OCI-LY1 (cell line): Measurements from ENCODE around the gene LOC128125822.

Source experiments
- EZH2 ChIP-seq: fragments of 200-600 bp; sonication (generic), shearing (Covaris generic); IDR thresholded peaks from 2 replicates; pipeline ENCODE4 v1.8.0; 2017; ENCODE audit warnings: borderline replicate concordance, mixed run types, mild to moderate bottlenecking, antibody characterized with exemption, low read length, moderate library complexity, mixed read lengths
- TF ChIP-seq, protein P1 (sequence below): fragments of 200-600 bp; sonication (generic), shearing (Covaris generic); IDR thresholded peaks from 2 replicates; pipeline ENCODE4 v1.5.1; 2017; ENCODE audit warnings: mild to moderate bottlenecking, antibody characterized with exemption, low read length, moderate library complexity, mixed read lengths

DNA sequence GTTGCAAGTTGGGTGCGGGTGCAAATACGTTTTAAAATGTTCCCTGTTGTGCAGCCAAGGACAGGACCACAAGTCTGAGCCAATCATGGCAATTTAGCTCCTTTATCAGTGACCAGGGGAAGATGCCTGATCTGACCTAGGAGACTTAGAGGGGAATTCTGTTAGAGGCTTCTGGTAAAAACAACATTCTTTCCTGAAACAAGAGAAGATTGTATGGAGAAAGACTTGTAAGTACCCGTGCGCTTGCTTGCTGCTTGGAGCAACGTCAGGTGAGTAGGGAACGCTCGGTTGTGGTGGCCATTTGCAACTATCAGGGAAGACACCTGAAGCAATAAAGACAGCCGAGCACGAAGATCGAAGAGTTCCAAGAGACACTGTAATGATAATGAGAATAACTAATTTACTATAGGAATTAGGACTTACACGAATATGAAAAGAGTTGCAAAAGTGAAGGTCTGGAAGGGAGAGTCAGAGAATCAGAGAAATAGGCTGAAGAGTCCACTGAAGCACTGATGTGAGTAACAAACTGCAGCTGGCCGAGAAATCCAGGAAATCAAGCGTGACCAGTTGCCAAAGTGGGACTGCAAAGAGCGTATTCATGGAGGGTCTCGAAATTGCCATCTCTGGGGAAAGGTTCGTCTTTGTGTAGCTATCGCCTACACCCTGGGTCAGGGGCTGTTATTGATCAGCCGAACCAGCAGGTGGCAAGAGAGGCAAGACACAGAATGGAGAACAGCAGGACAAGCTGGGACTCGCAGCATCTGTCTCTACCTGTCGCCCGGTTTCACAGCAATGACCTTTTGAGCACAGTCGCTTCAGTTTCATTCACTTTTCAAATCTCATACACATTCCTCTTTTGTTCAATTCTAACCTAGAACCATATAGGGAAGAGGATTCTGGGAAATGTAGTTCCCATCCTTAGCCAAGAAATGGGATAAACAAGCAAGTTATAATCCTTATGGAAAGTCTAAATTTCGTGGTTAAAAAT lies 26.1 kb downstream of the LOC128125822 start:
- TF ChIP-seq, protein P1, sequence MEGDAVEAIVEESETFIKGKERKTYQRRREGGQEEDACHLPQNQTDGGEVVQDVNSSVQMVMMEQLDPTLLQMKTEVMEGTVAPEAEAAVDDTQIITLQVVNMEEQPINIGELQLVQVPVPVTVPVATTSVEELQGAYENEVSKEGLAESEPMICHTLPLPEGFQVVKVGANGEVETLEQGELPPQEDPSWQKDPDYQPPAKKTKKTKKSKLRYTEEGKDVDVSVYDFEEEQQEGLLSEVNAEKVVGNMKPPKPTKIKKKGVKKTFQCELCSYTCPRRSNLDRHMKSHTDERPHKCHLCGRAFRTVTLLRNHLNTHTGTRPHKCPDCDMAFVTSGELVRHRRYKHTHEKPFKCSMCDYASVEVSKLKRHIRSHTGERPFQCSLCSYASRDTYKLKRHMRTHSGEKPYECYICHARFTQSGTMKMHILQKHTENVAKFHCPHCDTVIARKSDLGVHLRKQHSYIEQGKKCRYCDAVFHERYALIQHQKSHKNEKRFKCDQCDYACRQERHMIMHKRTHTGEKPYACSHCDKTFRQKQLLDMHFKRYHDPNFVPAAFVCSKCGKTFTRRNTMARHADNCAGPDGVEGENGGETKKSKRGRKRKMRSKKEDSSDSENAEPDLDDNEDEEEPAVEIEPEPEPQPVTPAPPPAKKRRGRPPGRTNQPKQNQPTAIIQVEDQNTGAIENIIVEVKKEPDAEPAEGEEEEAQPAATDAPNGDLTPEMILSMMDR, result peak; percentile 91
- no peak for TF ChIP-seq EZH2
